Dendritic cell treated with granulocyte-macrophage colony-stimulating factor and Interleukin-4, amounts not matched to agents 40 ng/mL and 50 ng/mL, for 4 days (primary cell): Measurements from ENCODE around the gene VSIG2.

ENCODE experiments used
- H3K27ac Mint-ChIP-seq: one replicate; pipeline ENCODE4 v1.8.0; 2022; ENCODE audit warnings: mild to moderate bottlenecking, mixed read lengths
- H3K27me3 Mint-ChIP-seq: one replicate; pipeline ENCODE4 v1.8.0; 2022; ENCODE audit warnings: mild to moderate bottlenecking, mixed read lengths
- H3K36me3 Mint-ChIP-seq: one replicate; pipeline ENCODE4 v1.8.0; 2022; ENCODE audit warnings: low read depth, mixed read lengths
- H3K4me1 Mint-ChIP-seq: one replicate; pipeline ENCODE4 v1.8.0; 2022; ENCODE audit warnings: low read depth, mixed read lengths
- H3K4me3 Mint-ChIP-seq: one replicate; pipeline ENCODE4 v1.8.0; 2022; ENCODE audit warnings: mild to moderate bottlenecking, moderate library complexity, mixed read lengths
- H3K9me3 Mint-ChIP-seq: one replicate; pipeline ENCODE4 v1.8.0; 2022; ENCODE audit warnings: mixed read lengths
- intact Hi-C: fragments of 100-400 bp; cut with micrococcal nuclease; formaldehyde crosslinking; loops from one replicate; pipeline ENCODE4 v1.15.0; 2022

The VSIG2 gene

GRCh38 chr11:124712392-124712791, 39.7 kb downstream of the VSIG2 start:
- Mint-ChIP-seq H3K27ac (no peak overlapping the region), H3K36me3 (no peaks in the 10 kb centered on the region), H3K9me3 (no peaks in the 10 kb centered on the region), H3K4me3 (no peak overlapping the region), H3K27me3 (peaks cover 12% of the 10 kb centered on the region), H3K4me1 (peaks cover under 1% of the 10 kb centered on the region)
- intact Hi-C loops: no loop called here

GRCh38 chr11:124707829-124708228, 44.2 kb downstream of the VSIG2 start:
- no peaks in the 10 kb centered on the region for H3K27me3 Mint-ChIP-seq
- H3K9me3 Mint-ChIP-seq: no peaks in the 10 kb centered on the region
- no peak overlapping the region for H3K27ac Mint-ChIP-seq
- H3K4me3 Mint-ChIP-seq: no peak overlapping the region
- no peaks in the 10 kb centered on the region for H3K4me1 Mint-ChIP-seq
- no peaks in the 10 kb centered on the region for H3K36me3 Mint-ChIP-seq
- intact Hi-C loops: no loop called here

DNA sequence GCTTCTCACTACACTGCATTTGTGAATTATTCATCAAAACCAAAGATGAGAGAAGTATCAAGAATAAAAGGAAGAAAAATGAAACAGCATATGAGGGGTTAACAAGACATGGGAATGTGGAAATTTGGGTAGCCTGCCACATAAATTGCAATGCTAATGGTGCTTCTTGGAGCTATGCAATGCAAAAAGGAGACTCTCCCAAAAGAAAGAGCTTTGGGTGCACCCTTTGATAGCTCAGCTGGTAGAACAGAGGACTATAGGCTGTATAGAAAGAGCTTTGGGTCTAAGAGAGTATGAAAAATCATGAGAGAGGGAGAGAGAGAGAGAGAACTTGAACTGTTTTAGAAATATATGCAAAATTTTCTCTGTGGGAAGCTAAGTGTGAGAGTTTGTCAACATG, 52.0 kb downstream of the VSIG2 start:
- peaks cover 5% of the 10 kb centered on the region for H3K4me1 Mint-ChIP-seq
- no peaks in the 10 kb centered on the region for H3K36me3 Mint-ChIP-seq
- peaks cover 9% of the 10 kb centered on the region for H3K9me3 Mint-ChIP-seq
- no peak overlapping the region for H3K27ac Mint-ChIP-seq
- no peaks in the 10 kb centered on the region for H3K27me3 Mint-ChIP-seq
- H3K4me3 Mint-ChIP-seq: no peak overlapping the region
- intact Hi-C loops: no loop called here

DNA sequence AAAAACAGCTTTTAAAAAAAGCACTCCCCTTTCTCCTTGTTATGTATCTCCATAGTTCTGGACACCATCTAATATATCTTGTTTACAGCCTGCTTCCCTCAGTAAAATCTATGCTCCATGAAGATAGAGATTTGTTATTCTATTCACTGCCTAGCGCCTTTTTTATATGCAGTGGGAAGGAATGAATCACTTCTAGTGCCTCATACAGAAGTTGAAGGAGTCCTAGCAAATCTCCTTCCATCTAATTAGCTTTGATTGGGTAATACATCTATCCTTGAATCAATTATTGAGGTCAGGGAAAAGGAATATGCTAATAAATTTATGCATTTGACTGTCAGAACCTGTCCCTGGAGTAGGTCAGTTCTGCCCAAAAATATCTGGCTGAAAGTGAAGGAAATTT, 52.5 kb downstream of the VSIG2 start:
- intact Hi-C loops: no loop called here
- Mint-ChIP-seq H3K27me3 (no peaks in the 10 kb centered on the region), H3K36me3 (no peaks in the 10 kb centered on the region), H3K4me1 (peaks cover 5% of the 10 kb centered on the region), H3K27ac (no peak overlapping the region), H3K9me3 (peaks cover 9% of the 10 kb centered on the region), H3K4me3 (no peak overlapping the region)
